ENCODE results near the gene LILRA6.

GRCh38 chr19:54208784-54209057 is 33.9 kb downstream of the LILRA6 start:
- TF ChIP-seq CTCF (conservative IDR thresholded peaks at IDR 0.05; ENCODE audit: low read length), result no peak
- TF ChIP-seq EZH2phosphoT487 (IDR thresholded peaks at IDR 0.05; ENCODE audit: borderline replicate concordance, low read depth, low read length), result no peak
